Activated naive CD4-positive, alpha-beta T cell treated with anti-CD3 and anti-CD28 coated beads for 36 hours (primary cell): Measurements from ENCODE around the gene CD48. TPM values are rescaled to one million over a fixed set of nuclear protein-coding genes. Genes with fewer than 3 reads are reported as not detected.
A peak's percentile ranks its signal among the peaks of the same experiment; 100 is the strongest.

Source experiments
- CTCF ChIA-PET: fragments of 350-600 bp; sonication (Branson Sonifier 250); formaldehyde crosslinking; loops from one replicate; lab custom pipeline; 2021; ENCODE audit warnings: antibody characterized with exemption; lab: Charles Lee
- DNase-seq: peaks from one replicate; pipeline ENCODE4 v3.0.0-alpha.2; 2020
- H3K27ac Mint-ChIP-seq: one replicate; pipeline ENCODE4 v1.8.0; 2021; ENCODE audit warnings: mild to moderate bottlenecking, mixed read lengths
- H3K27me3 Mint-ChIP-seq: one replicate; pipeline ENCODE4 v1.8.0; 2021; ENCODE audit warnings: low read depth, mixed read lengths
- H3K36me3 Mint-ChIP-seq: one replicate; pipeline ENCODE4 v1.8.0; 2021; ENCODE audit warnings: low read depth, mixed read lengths
- H3K4me1 Mint-ChIP-seq: one replicate; pipeline ENCODE4 v1.8.0; 2021; ENCODE audit warnings: low read depth, mixed read lengths
- H3K4me3 Mint-ChIP-seq: one replicate; pipeline ENCODE4 v1.8.0; 2021; ENCODE audit warnings: mild to moderate bottlenecking, moderate library complexity, mixed read lengths
- H3K9me3 Mint-ChIP-seq: one replicate; pipeline ENCODE4 v1.8.0; 2021; ENCODE audit warnings: mixed read lengths
- intact Hi-C: fragments of 100-400 bp; cut with micrococcal nuclease; formaldehyde crosslinking; loops from one replicate; pipeline ENCODE4 v1.15.1; 2023
- total RNA-seq, 2 experiments: library from RNA; stranded (reverse); gene quantifications; one replicate each; pipeline ENCODE4 v1.2.3, GENCODE V29; 2021

CD48 gene
- total RNA-seq, 2 experiments from 2014 or later: 338 to 340 TPM

DNA sequence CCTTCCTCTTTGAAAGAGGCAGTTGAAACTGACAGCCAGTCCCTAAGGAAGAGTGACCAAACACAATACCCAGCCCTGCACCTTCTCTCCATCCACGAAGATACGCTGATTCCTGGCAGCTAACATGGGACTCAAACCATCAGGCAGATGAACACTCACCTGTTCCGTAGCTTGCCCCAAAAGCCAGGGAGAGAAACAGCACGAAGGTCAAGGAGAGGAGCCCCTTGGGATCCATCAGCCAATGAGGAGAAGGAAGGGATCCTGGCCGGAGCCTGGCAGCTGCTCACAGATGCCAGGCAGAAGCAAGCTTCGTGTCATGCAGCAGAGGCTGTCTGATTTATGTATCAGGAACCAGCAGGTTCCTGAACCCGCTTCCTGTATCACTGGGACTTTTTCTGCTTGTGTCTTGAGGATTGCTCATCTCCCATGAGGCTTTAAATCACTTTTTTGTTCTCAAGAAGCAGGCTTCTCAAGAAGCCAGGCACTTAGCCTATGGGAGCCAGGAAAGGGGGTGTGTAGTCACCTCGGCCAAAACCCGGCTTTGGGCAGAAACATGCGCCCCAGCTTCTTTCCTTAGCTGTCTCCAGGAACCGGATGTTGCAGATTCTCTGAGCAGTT lies 64.8 kb downstream of the CD48 start, which contains the start of gene SLAMF1:
Gene SLAMF1, minus strand, starts transcription at position 334 of the 618 bp plus-strand sequence. Its CDS starts 99 bp downstream, at position 235.
- Mint-ChIP-seq H3K4me1 (peaks cover 49% of the 10 kb centered on the region), H3K9me3 (no peaks in the 10 kb centered on the region), H3K27me3 (no peaks in the 10 kb centered on the region), H3K27ac (peak within 1 kb of the TSS; percentile 99), H3K36me3 (peaks cover 51% of the 10 kb centered on the region), H3K4me3 (peak within 1 kb of the TSS; percentile 99)
- DNase-seq: peak; percentile 84
- intact Hi-C loops: loop anchor here (1.0 to 2.0 kb wide), 5 partner anchors 9 to 26 kb away; no protein-coding TSS in a partner anchor
- CTCF ChIA-PET: interaction anchor here (1.1 to 4.2 kb wide), 13 partner anchors 9 to 535 kb away, joined by 3 to 20 read pairs (median 5); no protein-coding TSS in a partner anchor

GRCh38 chr1:160646180-160646579 lies 65.4 kb downstream of the CD48 start:
- H3K9me3 Mint-ChIP-seq: no peaks in the 10 kb centered on the region
- peak overlapping the region; percentile 99 for H3K4me3 Mint-ChIP-seq
- no peak for DNase-seq
- H3K4me1 Mint-ChIP-seq: peaks cover 47% of the 10 kb centered on the region
- CTCF ChIA-PET: interaction anchor here (0.7 to 4.2 kb wide), 12 partner anchors 8 to 536 kb away, joined by 3 to 20 read pairs (median 7); no protein-coding TSS in a partner anchor
- peaks cover 55% of the 10 kb centered on the region for H3K36me3 Mint-ChIP-seq
- intact Hi-C loops: loop anchor here (1.0 to 2.0 kb wide), 2 partner anchors 8 to 19 kb away; no protein-coding TSS in a partner anchor
- peak overlapping the region; percentile 99 for H3K27ac Mint-ChIP-seq
- no peaks in the 10 kb centered on the region for H3K27me3 Mint-ChIP-seq

DNA sequence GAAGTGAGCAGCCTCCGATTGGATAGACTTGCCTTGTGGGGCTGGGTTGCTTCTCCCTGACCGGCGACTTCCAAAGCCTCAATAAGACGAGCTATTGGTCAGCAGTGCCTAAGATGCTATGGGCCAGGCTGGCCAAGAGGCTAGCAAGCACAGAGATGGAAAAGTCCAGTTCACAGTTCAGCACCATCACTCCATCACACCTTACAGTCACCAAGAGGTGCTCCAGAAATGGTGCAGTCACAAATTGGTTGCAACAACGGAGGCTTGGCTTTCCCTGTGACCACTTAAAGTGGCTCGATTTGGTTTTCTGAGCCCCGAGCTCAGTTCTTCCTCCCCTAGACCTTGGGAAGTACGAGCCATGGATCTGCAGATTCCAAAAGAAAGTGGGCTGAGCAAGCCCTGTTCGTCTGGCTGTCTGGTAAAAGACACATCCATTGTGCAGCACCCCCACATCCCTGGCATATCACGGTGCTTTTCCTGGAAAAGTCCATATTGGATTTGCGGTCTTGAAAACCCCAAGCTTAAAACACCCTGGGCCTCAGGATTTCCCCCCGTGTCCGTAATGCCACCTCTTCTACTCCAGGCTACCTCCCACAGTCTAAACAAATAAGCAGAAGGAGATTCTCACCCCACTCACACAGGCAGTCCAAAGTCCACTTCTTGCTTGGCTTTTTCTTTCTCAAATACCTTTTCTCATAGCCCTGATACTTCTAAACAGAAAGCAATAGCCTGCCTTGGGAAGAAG lies 66.1 kb downstream of the CD48 start:
- DNase-seq: no peak
- H3K9me3 Mint-ChIP-seq: no peaks in the 10 kb centered on the region
- peak overlapping the region; percentile 99 for H3K4me3 Mint-ChIP-seq

DNA sequence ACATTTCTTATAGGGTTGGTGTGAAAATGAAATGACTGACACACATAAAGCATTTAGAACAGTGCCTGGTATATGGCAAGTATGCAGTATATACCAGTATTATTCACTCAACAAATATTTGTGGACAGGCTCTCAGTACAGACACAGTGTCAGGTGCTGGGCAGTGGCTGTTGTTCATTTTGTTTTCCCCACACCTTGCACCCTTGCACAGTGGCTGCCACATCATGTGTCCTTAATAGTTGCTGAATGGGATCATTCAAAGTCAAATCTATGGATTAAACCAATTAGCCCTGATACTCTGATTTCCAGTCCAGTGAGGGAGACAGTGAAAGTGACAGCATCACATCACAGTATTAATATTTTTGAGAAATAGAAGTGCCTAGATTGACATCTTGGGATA lies 67.2 kb downstream of the CD48 start:
- peaks cover 47% of the 10 kb centered on the region for H3K4me1 Mint-ChIP-seq
- peak overlapping the region; percentile 99 for H3K4me3 Mint-ChIP-seq
- intact Hi-C loops: loop anchor here (2.0 kb wide), 1 partner anchor 66 kb away; the partner anchor contains the start of gene CD48
- no peak for DNase-seq
- CTCF ChIA-PET: interaction anchor here (1.0 to 3.2 kb wide), 3 partner anchors 16 to 353 kb away, joined by 4 to 14 read pairs (median 14); no protein-coding TSS in a partner anchor
- peaks cover 63% of the 10 kb centered on the region for H3K36me3 Mint-ChIP-seq
- H3K27ac Mint-ChIP-seq: peak overlapping the region; percentile 99
- no peaks in the 10 kb centered on the region for H3K27me3 Mint-ChIP-seq
- H3K9me3 Mint-ChIP-seq: no peaks in the 10 kb centered on the region

More for the DNA sequence above, 66.1 kb downstream of the CD48 start:
- H3K27ac Mint-ChIP-seq: peak overlapping the region; percentile 99
- CTCF ChIA-PET: interaction anchor here (0.7 to 4.2 kb wide), 13 partner anchors 8 to 352 kb away, joined by 3 to 20 read pairs (median 4); no protein-coding TSS in a partner anchor
- H3K4me1 Mint-ChIP-seq: peaks cover 46% of the 10 kb centered on the region
- H3K36me3 Mint-ChIP-seq: peaks cover 58% of the 10 kb centered on the region
- intact Hi-C loops: loop anchor here (1.0 to 2.0 kb wide), 3 partner anchors 7 to 65 kb away; partner anchors contain the start of gene CD48
- H3K27me3 Mint-ChIP-seq: no peaks in the 10 kb centered on the region

GRCh38 chr1:160643138-160643537 lies 68.5 kb downstream of the CD48 start:
- intact Hi-C loops: loop anchor here (1.0 kb wide), 1 partner anchor 13 kb away; no protein-coding TSS in a partner anchor
- CTCF ChIA-PET: interaction anchor here (1.0 to 3.2 kb wide), 4 partner anchors 8 to 39 kb away, joined by 3 to 14 read pairs (median 3); no protein-coding TSS in a partner anchor
- Mint-ChIP-seq H3K4me1 (peaks cover 49% of the 10 kb centered on the region), H3K27me3 (no peaks in the 10 kb centered on the region), H3K4me3 (peak overlapping the region; percentile 99), H3K36me3 (peaks cover 74% of the 10 kb centered on the region), H3K9me3 (no peaks in the 10 kb centered on the region), H3K27ac (peak overlapping the region; percentile 99)
- DNase-seq: no peak

DNA sequence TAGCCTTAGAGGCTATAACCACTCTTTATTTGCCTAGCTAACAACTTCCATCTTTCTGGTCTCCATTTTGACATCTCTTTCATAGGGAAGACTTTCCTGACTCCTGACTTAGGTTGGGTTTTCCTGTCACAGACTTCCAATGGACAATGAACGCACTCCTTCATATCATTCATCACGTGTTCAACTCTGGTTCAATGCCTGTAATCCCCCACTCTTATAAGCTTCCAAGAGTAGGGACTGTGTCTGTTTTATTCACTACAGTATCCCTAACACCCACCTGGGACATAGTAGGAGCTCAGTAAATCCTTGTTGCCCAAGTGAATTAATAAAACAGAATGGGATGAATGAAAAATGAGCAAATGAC lies 69.4 kb downstream of the CD48 start:
- intact Hi-C loops: no loop called here
- H3K27me3 Mint-ChIP-seq: no peaks in the 10 kb centered on the region
- no peak for DNase-seq
- H3K36me3 Mint-ChIP-seq: peaks cover 82% of the 10 kb centered on the region
- H3K4me1 Mint-ChIP-seq: peaks cover 54% of the 10 kb centered on the region
- CTCF ChIA-PET: interaction anchor here (0.8 to 3.2 kb wide), 7 partner anchors 9 to 312 kb away, joined by 3 to 14 read pairs (median 3); no protein-coding TSS in a partner anchor
- peak overlapping the region; percentile 99 for H3K27ac Mint-ChIP-seq
- no peaks in the 10 kb centered on the region for H3K9me3 Mint-ChIP-seq
- peak overlapping the region; percentile 99 for H3K4me3 Mint-ChIP-seq

DNA sequence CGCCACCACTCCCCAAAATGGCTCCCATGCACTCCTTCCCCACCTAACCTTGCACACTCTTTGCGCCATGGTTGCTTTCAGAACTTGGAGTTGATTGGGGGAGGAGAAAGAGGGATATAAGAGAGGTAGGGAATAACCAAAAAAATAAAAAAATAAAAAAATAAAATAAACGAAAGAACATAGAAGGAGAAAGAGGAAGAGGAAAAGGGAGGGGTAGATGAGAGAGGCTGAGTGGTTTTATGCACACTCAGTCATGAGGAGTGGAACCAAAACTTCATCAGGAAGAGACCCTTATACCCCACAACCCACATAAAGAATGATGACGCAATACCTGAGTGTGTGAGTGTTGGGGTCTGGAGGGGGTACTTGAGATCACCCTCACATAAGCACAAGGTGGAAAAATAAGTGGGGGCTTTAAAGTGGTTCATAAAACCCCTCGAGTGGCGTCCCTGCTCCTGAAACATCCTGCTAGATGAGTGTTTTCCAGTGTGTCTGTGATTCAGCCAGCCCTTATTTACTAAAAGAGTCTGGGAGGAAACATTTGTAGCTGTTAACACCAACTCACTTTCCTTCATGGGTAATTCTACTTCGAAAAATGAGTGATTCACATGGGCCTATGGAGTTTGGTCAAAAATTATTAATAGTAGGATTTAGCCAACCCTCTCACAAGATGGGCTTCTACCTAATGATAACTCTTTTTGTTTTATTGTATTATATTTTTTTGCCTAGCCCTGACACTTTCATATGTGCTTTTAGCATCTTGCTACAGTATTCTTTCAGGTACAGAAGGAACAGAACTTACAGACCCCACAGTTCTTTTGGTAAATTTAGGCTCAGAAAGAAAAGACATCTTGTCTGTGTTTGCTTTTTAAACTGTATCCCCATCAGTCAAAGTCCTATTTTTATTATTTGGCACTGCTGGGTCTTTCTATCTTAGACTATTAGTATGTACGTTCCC lies 70.0 kb downstream of the CD48 start:
- Mint-ChIP-seq H3K27ac (peak overlapping the region; percentile 99), H3K9me3 (no peaks in the 10 kb centered on the region), H3K4me1 (peaks cover 61% of the 10 kb centered on the region), H3K4me3 (peak overlapping the region; percentile 99), H3K27me3 (no peaks in the 10 kb centered on the region), H3K36me3 (peaks cover 89% of the 10 kb centered on the region)
- CTCF ChIA-PET: interaction anchor here (0.8 to 3.2 kb wide), 8 partner anchors 10 to 312 kb away, joined by 3 to 18 read pairs (median 3); no protein-coding TSS in a partner anchor
- DNase-seq: no peak
- intact Hi-C loops: no loop called here

DNA sequence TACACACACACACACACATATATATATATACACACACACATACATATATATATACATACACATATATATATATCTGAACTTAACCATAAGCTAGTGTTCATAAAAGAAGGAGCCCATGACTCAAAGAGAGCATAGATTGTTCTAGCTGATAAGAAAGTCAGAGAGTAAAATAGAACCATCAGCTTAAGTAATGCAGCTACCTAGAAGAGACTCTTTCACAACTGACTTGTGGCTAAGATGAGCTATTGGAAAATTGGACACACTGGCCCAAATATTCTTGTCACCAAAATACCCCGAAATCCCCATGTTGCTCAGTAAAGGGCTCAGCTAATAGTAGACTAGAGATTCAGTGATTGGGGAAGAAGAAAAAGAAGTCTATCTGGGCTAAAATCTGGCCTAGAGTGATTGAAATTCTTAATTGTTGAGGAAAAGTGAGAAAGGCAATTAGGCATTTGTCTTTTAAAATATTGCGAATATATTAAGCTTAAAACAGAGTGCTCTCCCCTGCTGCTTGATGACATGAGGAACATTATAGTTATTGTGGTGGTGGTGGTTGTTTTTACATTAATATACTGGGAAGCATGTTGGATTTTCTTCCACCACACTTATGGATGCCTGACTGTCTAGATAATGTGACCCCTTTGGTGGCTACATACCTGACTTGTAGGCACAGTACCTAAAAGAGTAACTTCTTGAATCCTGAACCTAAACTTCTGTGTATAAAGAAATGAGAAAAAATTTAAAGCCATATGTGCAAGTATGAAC lies 71.1 kb downstream of the CD48 start:
- Mint-ChIP-seq H3K27ac (peak overlapping the region; percentile 99), H3K4me3 (peak overlapping the region; percentile 99), H3K4me1 (peaks cover 72% of the 10 kb centered on the region), H3K27me3 (no peaks in the 10 kb centered on the region), H3K36me3 (peaks cover 91% of the 10 kb centered on the region), H3K9me3 (no peaks in the 10 kb centered on the region)
- CTCF ChIA-PET: interaction anchor here (0.7 to 2.0 kb wide), 10 partner anchors 9 to 128 kb away, joined by 3 to 18 read pairs (median 4); no protein-coding TSS in a partner anchor
- intact Hi-C loops: no loop called here
- DNase-seq: no peak

- CTCF ChIA-PET: interaction anchor here (0.8 to 2.0 kb wide), 7 partner anchors 10 to 128 kb away, joined by 3 to 18 read pairs (median 5); no protein-coding TSS in a partner anchor
- no peak for DNase-seq
- Mint-ChIP-seq H3K4me1 (peaks cover 79% of the 10 kb centered on the region), H3K27ac (peak overlapping the region; percentile 95), H3K9me3 (no peaks in the 10 kb centered on the region), H3K4me3 (peak overlapping the region; percentile 66), H3K36me3 (peaks cover 91% of the 10 kb centered on the region), H3K27me3 (no peaks in the 10 kb centered on the region)
- intact Hi-C loops: no loop called here
Observed at GRCh38 chr1:160639652-160640051, 72.0 kb downstream of the CD48 start.

GRCh38 chr1:160638926-160639325 lies 72.7 kb downstream of the CD48 start:
- CTCF ChIA-PET: interaction anchor here (0.9 to 2.0 kb wide), 3 partner anchors 16 to 44 kb away, joined by 3 to 11 read pairs (median 5); no protein-coding TSS in a partner anchor
- Mint-ChIP-seq H3K27ac (peak overlapping the region; percentile 95), H3K4me1 (peaks cover 86% of the 10 kb centered on the region), H3K27me3 (no peaks in the 10 kb centered on the region), H3K36me3 (peaks cover 91% of the 10 kb centered on the region), H3K9me3 (no peaks in the 10 kb centered on the region), H3K4me3 (peak overlapping the region; percentile 66)
- no peak for DNase-seq
- intact Hi-C loops: loop anchor here (1.0 kb wide), 2 partner anchors 7 to 12 kb away; no protein-coding TSS in a partner anchor
